Activated CD8-positive, alpha-beta memory T cell treated with anti-CD3 and anti-CD28 coated beads, Interleukin-2, amount 50 U/mL, for 4 hours (primary cell): ENCODE measurements around the gene SP100.
"Not testable (repeated sequence)": the region's sequence is repeated elsewhere in the genome, so short reads cannot be mapped to it uniquely, and the experiment has no call there.

Experiments used
- DNase-seq: peaks from one replicate; pipeline ENCODE4 v3.0.0-alpha.2; 2020

The SP100 gene

GRCh38 chr2:230422149-230422548 lies 6.1 kb downstream of the SP100 start:
- no peak for DNase-seq

- DNase-seq: no peak
Observed at GRCh38 chr2:230423851-230424458, 8.0 kb downstream of the SP100 start.

GRCh38 chr2:230425377-230425776 lies 9.4 kb downstream of the SP100 start:
- no peak for DNase-seq

GRCh38 chr2:230429513-230429912 lies 13.5 kb downstream of the SP100 start:
- no peak for DNase-seq

- no peak for DNase-seq
Observed at GRCh38 chr2:230430957-230431910, 15.2 kb downstream of the SP100 start.

- no peak for DNase-seq
Observed at GRCh38 chr2:230434677-230435324, 18.8 kb downstream of the SP100 start.

GRCh38 chr2:230435431-230435830 lies 19.4 kb downstream of the SP100 start:
- DNase-seq: no peak

- not testable (repeated sequence) for DNase-seq
Observed at GRCh38 chr2:230439121-230439520, 23.1 kb downstream of the SP100 start.

- DNase-seq: no peak
Observed at GRCh38 chr2:230439590-230439989, 23.6 kb downstream of the SP100 start.

- peak; percentile 43 for DNase-seq
Observed at GRCh38 chr2:230441227-230441897, 25.4 kb downstream of the SP100 start.

- DNase-seq: no peak
Observed at GRCh38 chr2:230443541-230443940, 27.5 kb downstream of the SP100 start.

- DNase-seq: no peak
Observed at GRCh38 chr2:230444832-230445231, 28.8 kb downstream of the SP100 start.

- no peak for DNase-seq
Observed at GRCh38 chr2:230447036-230447435, 31.0 kb downstream of the SP100 start.

- DNase-seq: no peak
Observed at GRCh38 chr2:230447455-230448451, 31.8 kb downstream of the SP100 start.

GRCh38 chr2:230449901-230450467 lies 34.0 kb downstream of the SP100 start:
- no peak for DNase-seq

GRCh38 chr2:230453006-230453405 lies 37.0 kb downstream of the SP100 start:
- no peak for DNase-seq

- no peak for DNase-seq
Observed at GRCh38 chr2:230455005-230455684, 39.1 kb downstream of the SP100 start.

- DNase-seq: no peak
Observed at GRCh38 chr2:230457073-230457768, 41.2 kb downstream of the SP100 start.

- no peak for DNase-seq
Observed at GRCh38 chr2:230457793-230458192, 41.8 kb downstream of the SP100 start.

- DNase-seq: no peak
Observed at GRCh38 chr2:230459216-230459615, 43.2 kb downstream of the SP100 start.
